CD14-positive monocyte (primary cell): ENCODE data around the gene ART1. TPM values are rescaled to one million over a fixed set of nuclear protein-coding genes. Genes with fewer than 3 reads are reported as not detected.

Source experiments
- DNase-seq, 3 donors: peaks; one replicate each; pipeline ENCODE4 v3.0.0-alpha.2; 2011 to 2022
- H2AFZ ChIP-seq: 2 replicates; pipeline ENCODE4 v1.6.0; 2012; ENCODE audit warnings: mild to moderate bottlenecking, low read depth, low read length, inconsistent platforms; ENCODE audit not compliant: insufficient read depth, poor library complexity, severe bottlenecking
- H3K27ac ChIP-seq, 2 donors: 1 replicate in 1 of 2; 2 replicates in 1 of 2; pipeline ENCODE4 v1.5.1; 2012 to 2013; ENCODE audit warnings: low read length in 2 of 2, control low read depth in 1 of 2, inconsistent platforms in 1 of 2, low read depth in 1 of 2, mild to moderate bottlenecking in 1 of 2
- H3K27me3 ChIP-seq, 2 donors: one replicate each; pipeline versions ENCODE4 v1.6.0 to v1.6.1; 2011 to 2013; ENCODE audit warnings: low read length in 2 of 2; ENCODE audit not compliant: control insufficient read depth in 2 of 2, insufficient read depth in 2 of 2
- H3K36me3 ChIP-seq, 2 donors: replicated peaks in 1 of 2; 1 replicate in 1 of 2; 2 replicates in 1 of 2; pipeline versions ENCODE4 v1.5.1 to v1.6.1; 2012 to 2013; ENCODE audit warnings: low read length in 2 of 2, control low read depth in 1 of 2, inconsistent platforms in 1 of 2, mild to moderate bottlenecking in 1 of 2; ENCODE audit not compliant: insufficient read depth in 2 of 2, control insufficient read depth in 1 of 2
- H3K4me1 ChIP-seq, 2 donors: 1 replicate in 1 of 2; 2 replicates in 1 of 2; pipeline versions ENCODE4 v1.5.1 to v1.6.1; 2012 to 2013; ENCODE audit warnings: low read length in 2 of 2, control low read depth in 1 of 2, inconsistent platforms in 1 of 2, mild to moderate bottlenecking in 1 of 2, moderate library complexity in 1 of 2; ENCODE audit not compliant: insufficient read depth in 2 of 2, control insufficient read depth in 1 of 2
- H3K4me2 ChIP-seq: replicated peaks from 2 replicates; pipeline ENCODE3; 2012; ENCODE audit warnings: low read length, moderate library complexity, mild to moderate bottlenecking; ENCODE audit not compliant: poor library complexity, severe bottlenecking; ENCODE audit errors: extremely low read depth
- H3K4me3 ChIP-seq, 3 experiments: fragments of 200-600 bp in 1 of 3; sonication (generic) in 1 of 3; replicated peaks in 1 of 3; 1 replicate in 2 of 3; 2 replicates in 1 of 3; pipeline ENCODE4 v1.5.1; 2011 to 2013; ENCODE audit warnings: low read length in 3 of 3, mild to moderate bottlenecking in 3 of 3, control low read depth in 2 of 3, low read depth in 2 of 3, inconsistent platforms in 1 of 3, moderate library complexity in 1 of 3
- H3K79me2 ChIP-seq: 2 replicates; pipeline ENCODE4 v1.6.0; 2012; ENCODE audit warnings: mild to moderate bottlenecking, control low read depth, inconsistent platforms, low read length, moderate library complexity; ENCODE audit not compliant: insufficient read depth
- H3K9ac ChIP-seq: 2 replicates; pipeline ENCODE4 v1.6.0; 2017; ENCODE audit warnings: low read length, mild to moderate bottlenecking; ENCODE audit not compliant: insufficient read depth, poor library complexity, severe bottlenecking
- H3K9me3 ChIP-seq, 2 donors: replicated peaks in 1 of 2; 1 replicate in 1 of 2; 2 replicates in 1 of 2; pipeline versions ENCODE4 v1.5.1 to v1.6.1; 2012 to 2013; ENCODE audit warnings: low read length in 2 of 2, control low read depth in 1 of 2; ENCODE audit not compliant: control insufficient read depth in 1 of 2, insufficient read depth in 1 of 2
- H4K20me1 ChIP-seq: 2 replicates; pipeline ENCODE4 v1.6.0; 2012; ENCODE audit warnings: mild to moderate bottlenecking, low read length, control low read depth, moderate library complexity; ENCODE audit not compliant: insufficient read depth
- H3K27ac Mint-ChIP-seq, 7 donors: one replicate each; pipeline ENCODE4 v1.8.0; 2020; ENCODE audit warnings: mild to moderate bottlenecking in 7 of 7, mixed read lengths in 7 of 7, moderate library complexity in 6 of 7, inconsistent platforms in 2 of 7
- H3K27me3 Mint-ChIP-seq, 3 donors: one replicate each; pipeline ENCODE4 v1.8.0; 2021 to 2022; ENCODE audit warnings: low read depth in 3 of 3, mild to moderate bottlenecking in 3 of 3, mixed read lengths in 3 of 3, moderate library complexity in 3 of 3, inconsistent platforms in 1 of 3
- H3K36me3 Mint-ChIP-seq, 2 donors: one replicate each; pipeline ENCODE4 v1.8.0; 2020; ENCODE audit warnings: mixed read lengths in 2 of 2, inconsistent platforms in 1 of 2, mild to moderate bottlenecking in 1 of 2
- H3K4me1 Mint-ChIP-seq: one replicate; pipeline ENCODE4 v1.8.0; 2020; ENCODE audit warnings: mild to moderate bottlenecking, mixed read lengths
- H3K4me3 Mint-ChIP-seq, 2 donors: one replicate each; pipeline ENCODE4 v1.8.0; 2020; ENCODE audit warnings: mild to moderate bottlenecking in 2 of 2, mixed read lengths in 2 of 2, moderate library complexity in 1 of 2
- H3K9me3 Mint-ChIP-seq, 7 donors: one replicate each; pipeline ENCODE4 v1.8.0; 2020 to 2022; ENCODE audit warnings: mixed read lengths in 7 of 7, mild to moderate bottlenecking in 6 of 7, moderate library complexity in 6 of 7, inconsistent platforms in 2 of 7
- CTCF ChIP-seq: fragments of 200-600 bp; IDR thresholded peaks from one replicate; pipeline ENCODE4 v1.8.0; 2022; ENCODE audit warnings: antibody characterized with exemption, mild to moderate bottlenecking
- WGBS: methylation state at CpG from one replicate; pipeline ENCODE4 v1.1.5; 2013; ENCODE audit warnings: missing lambda C conversion rate; ENCODE audit not compliant: insufficient coverage; 5-methylcytosine and 5-hydroxymethylcytosine counted together
- intact Hi-C, 2 donors: fragments of 100-400 bp; cut with micrococcal nuclease; formaldehyde crosslinking; loops; one replicate each; pipeline versions ENCODE4 v1.15.0 to v1.15.1; 2023
- polyA plus RNA-seq, 3 donors: library from polyadenylated mRNA; depleted of rRNA in 1 of 3; unstranded in 2 of 3; stranded (reverse) in 1 of 3; fragments of 300-500 nt in 2 of 3; fragments of >200 nt in 1 of 3; fragmentation: Illumina TruSeq in 2 of 3; gene quantifications; 1 replicate in 2 of 3; 2 replicates in 1 of 3; pipeline ENCODE4 v1.2.3, GENCODE V29; 2012 to 2021

ART1 gene
- polyA plus RNA-seq, 3 donors = not detected

- Mint-ChIP-seq H3K36me3 (peaks cover 0 to 2% of the 10 kb centered on the region in 2 donors), H3K4me3 (no peak overlapping the region), H3K9me3 (peaks cover 0 to 2% (median 0%) of the 10 kb centered on the region in 7 donors), H3K4me1 (peaks cover 24% of the 10 kb centered on the region), H3K27me3 (peaks cover 5 to 14% (median 9%) of the 10 kb centered on the region in 3 donors), H3K27ac (no peak overlapping the region)
- Histone ChIP-seq H3K27ac (no peak overlapping the region), H3K36me3 (no peaks in the 10 kb centered on the region), H3K79me2 (no peaks in the 10 kb centered on the region), H3K9ac (no peak overlapping the region), H2AFZ (no peak overlapping the region), H4K20me1 (no peaks in the 10 kb centered on the region), H3K4me2 (no peak overlapping the region), H3K4me3 (no peak overlapping the region), H3K9me3 (no peaks in the 10 kb centered on the region), H3K4me1 (peaks cover 27 to 28% of the 10 kb centered on the region in 2 donors), H3K27me3 (no peaks in the 10 kb centered on the region)
- no peak for DNase-seq
- TF ChIP-seq CTCF = no peak
- 93% methylated on average over 3 of the region's 8 CpGs for WGBS
- intact Hi-C loops = no loop called here
These were observed 26.9 kb upstream of the ART1 start for GRCh38 chr11:3617990-3618389.

DNA sequence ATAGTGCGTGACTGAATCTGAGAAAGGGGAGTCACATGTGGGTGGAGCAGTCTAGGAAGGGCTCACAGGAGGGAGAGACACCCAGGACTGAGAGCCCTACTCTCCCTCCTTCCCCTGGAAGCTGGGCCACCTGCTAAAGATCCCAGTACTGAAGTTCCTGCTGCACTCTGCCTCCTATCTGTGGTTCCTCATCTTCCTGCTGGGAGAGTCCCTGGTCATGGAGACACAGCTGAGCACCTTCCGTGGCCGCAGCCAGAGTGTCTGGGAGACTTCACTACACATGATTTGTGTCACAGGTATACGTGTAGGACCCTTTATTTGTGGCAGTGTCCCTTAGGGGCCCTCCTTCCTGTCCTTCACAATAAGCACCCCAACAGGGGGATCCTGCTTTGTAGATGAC lies 22.4 kb upstream of the ART1 start:
- H3K36me3 ChIP-seq = no peaks in the 10 kb centered on the region
- H3K9me3 ChIP-seq = no peaks in the 10 kb centered on the region
- H3K4me2 ChIP-seq = no peak overlapping the region
- no peak for DNase-seq
- intact Hi-C loops = no loop called here
- no peak overlapping the region for H3K4me3 Mint-ChIP-seq
- WGBS = 49% methylated on average over 3 of the region's 4 CpGs
- H3K9me3 Mint-ChIP-seq = peaks cover 0 to 1% (median 0%) of the 10 kb centered on the region in 7 donors
- H3K27ac Mint-ChIP-seq = peak overlapping the region in 2 of 7 donors; percentile 27 to 66
- peaks cover 0 to 5% (median 1%) of the 10 kb centered on the region in 3 donors for H3K27me3 Mint-ChIP-seq
- TF ChIP-seq CTCF = no peak
- no peaks in the 10 kb centered on the region for H4K20me1 ChIP-seq
- H3K36me3 Mint-ChIP-seq = no peaks in the 10 kb centered on the region
- H3K4me1 ChIP-seq = peaks cover 25% of the 10 kb centered on the region in 2 donors
- H3K79me2 ChIP-seq = no peaks in the 10 kb centered on the region
- peaks cover 25% of the 10 kb centered on the region for H3K4me1 Mint-ChIP-seq
- H2AFZ ChIP-seq = peak overlapping the region; percentile 21
- H3K27ac ChIP-seq = no peak overlapping the region
- no peak overlapping the region for H3K4me3 ChIP-seq
- no peak overlapping the region for H3K9ac ChIP-seq
- H3K27me3 ChIP-seq = no peaks in the 10 kb centered on the region
